ENCODE results near the gene STRADA.

STRADA gene

GRCh38 chr17:63704259-63704576 lies 37.4 kb downstream of the STRADA start:
- Histone ChIP-seq H3K27ac (replicated peaks) (no peak overlapping the region), H3K4me3 (replicated peaks; ENCODE audit: insufficient read depth, low read length) (no peak overlapping the region), H3K27me3 (ENCODE audit: insufficient read depth, poor library complexity, severe bottlenecking) (no peaks in the 10 kb centered on the region)
- TF ChIP-seq CTCF (IDR thresholded peaks at IDR 0.05; ENCODE audit: insufficient read depth, low read length) = no peak
- TF ChIP-seq GABPA (IDR thresholded peaks at IDR 0.05; ENCODE audit: low read depth) = no peak
- DNase-seq (ENCODE audit: low read depth in 1 of 2, low spot score in 1 of 2) = no peak

DNA sequence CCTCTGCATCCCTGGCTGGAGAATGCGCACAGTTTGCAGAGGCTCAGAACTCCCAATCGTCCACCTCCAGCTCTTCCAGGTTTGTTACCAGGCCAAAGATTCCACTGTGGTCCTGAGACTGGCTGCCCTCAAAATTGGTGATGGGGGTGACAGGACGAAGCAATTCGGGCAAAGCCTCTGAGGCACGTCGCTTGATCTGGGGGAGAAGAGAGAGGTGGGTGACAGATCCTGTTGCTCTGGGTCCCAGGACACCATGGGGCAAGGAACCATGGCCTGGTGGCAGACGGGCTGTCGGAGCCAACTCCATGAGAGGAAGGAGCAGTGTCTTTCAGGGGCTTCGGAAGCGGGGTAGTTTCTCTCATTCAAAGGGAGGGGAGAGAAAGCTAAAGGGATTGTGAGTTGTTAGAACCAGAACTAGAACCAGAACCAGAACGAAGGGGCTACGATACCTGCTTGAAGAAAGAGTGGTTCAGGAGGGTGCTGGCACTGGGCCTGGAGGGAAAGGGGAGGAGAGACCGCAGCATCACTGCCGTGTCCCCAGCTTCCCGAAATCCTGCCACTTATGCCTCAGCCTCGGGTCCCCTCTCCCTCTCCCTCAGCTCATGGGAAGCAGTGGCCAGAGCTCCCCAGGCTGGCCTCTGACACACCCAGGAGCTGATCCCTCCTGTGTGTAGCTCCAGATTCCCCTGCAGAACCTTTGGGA lies 37.9 kb downstream of the STRADA start:
- no peaks in the 10 kb centered on the region for H3K27me3 ChIP-seq (ENCODE audit: insufficient read depth, poor library complexity, severe bottlenecking)
- no peak for TF ChIP-seq SPI1 (IDR thresholded peaks at IDR 0.05; ENCODE audit: borderline replicate concordance, low read depth)
- TF ChIP-seq POLR2AphosphoS5 (IDR thresholded peaks at IDR 0.05; ENCODE audit: low read depth) = no peak
- TF ChIP-seq CTCF (IDR thresholded peaks at IDR 0.05; ENCODE audit: insufficient read depth, low read length) = no peak
- no peak for TF ChIP-seq REST (IDR thresholded peaks at IDR 0.05; ENCODE audit: insufficient replicate concordance, low read depth)
- TF ChIP-seq GABPA (IDR thresholded peaks at IDR 0.05; ENCODE audit: low read depth) = no peak
- H3K27ac ChIP-seq (replicated peaks) = no peak overlapping the region
- H3K4me3 ChIP-seq (replicated peaks; ENCODE audit: insufficient read depth, low read length) = no peak overlapping the region
- no peak for DNase-seq (ENCODE audit: low read depth in 1 of 2, low spot score in 1 of 2)

DNA sequence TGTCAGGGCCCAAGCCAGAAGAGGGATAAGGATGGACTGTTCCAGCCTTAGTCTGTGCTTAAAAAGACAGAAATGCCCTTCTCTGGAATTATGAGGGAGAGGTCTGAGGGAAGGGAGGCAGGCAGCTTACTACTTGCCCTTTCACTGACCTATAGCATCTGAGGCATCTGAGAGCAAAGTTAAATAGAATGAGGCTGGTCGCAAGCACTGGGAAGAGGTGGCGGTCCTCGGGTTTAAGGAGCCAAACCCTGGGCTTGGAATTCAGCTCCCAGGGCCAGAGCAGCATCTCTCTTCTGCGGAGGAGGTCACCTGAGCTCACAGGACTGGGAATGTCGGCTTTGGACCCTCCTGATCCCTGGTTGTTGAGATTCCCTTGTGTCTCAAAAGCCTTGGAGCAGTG lies 38.6 kb downstream of the STRADA start:
- peak overlapping the region; percentile 95 for H3K27ac ChIP-seq (replicated peaks)
- H3K27me3 ChIP-seq (ENCODE audit: insufficient read depth, poor library complexity, severe bottlenecking) = no peaks in the 10 kb centered on the region
- H3K4me3 ChIP-seq (replicated peaks; ENCODE audit: insufficient read depth, low read length) = no peak overlapping the region
- DNase-seq (ENCODE audit: low read depth in 1 of 2, low spot score in 1 of 2) = no peak
- TF ChIP-seq REST (IDR thresholded peaks at IDR 0.05; ENCODE audit: insufficient replicate concordance, low read depth) (no peak), CTCF (IDR thresholded peaks at IDR 0.05; ENCODE audit: insufficient read depth, low read length) (no peak), GABPA (IDR thresholded peaks at IDR 0.05; ENCODE audit: low read depth) (no peak), SPI1 (IDR thresholded peaks at IDR 0.05; ENCODE audit: borderline replicate concordance, low read depth) (no peak), POLR2AphosphoS5 (IDR thresholded peaks at IDR 0.05; ENCODE audit: low read depth) (no peak)

GRCh38 chr17:63702721-63703015 lies 38.9 kb downstream of the STRADA start:
- no peak for DNase-seq (ENCODE audit: low read depth in 1 of 2, low spot score in 1 of 2)
- Histone ChIP-seq H3K27me3 (ENCODE audit: insufficient read depth, poor library complexity, severe bottlenecking) (no peaks in the 10 kb centered on the region), H3K4me3 (replicated peaks; ENCODE audit: insufficient read depth, low read length) (no peak overlapping the region), H3K27ac (replicated peaks) (peak overlapping the region; percentile 95)
- TF ChIP-seq SPI1 (IDR thresholded peaks at IDR 0.05; ENCODE audit: borderline replicate concordance, low read depth) = no peak
- TF ChIP-seq REST (IDR thresholded peaks at IDR 0.05; ENCODE audit: insufficient replicate concordance, low read depth) = no peak
- TF ChIP-seq CTCF (IDR thresholded peaks at IDR 0.05; ENCODE audit: insufficient read depth, low read length) = no peak
